ENCODE results near the gene ZCWPW2.

ZCWPW2 gene

GRCh38 chr3:28348629-28349468 lies at the start of gene ZCWPW2, which contains the start of gene AZI2:
ZCWPW2 (plus strand) TSS chr3:28348721; CDS start chr3:28413069, 64,348 bp downstream.
AZI2 (minus strand) TSS chr3:28348824; CDS start chr3:28340617, 8,207 bp downstream.
- DNase-seq: peak; percentile 84

GRCh38 chr3:28299705-28300104 lies 48.8 kb upstream of the ZCWPW2 start:
- no peak for DNase-seq

- no peak for DNase-seq
These were observed 48.1 kb upstream of the ZCWPW2 start for GRCh38 chr3:28300345-28300962.

GRCh38 chr3:28301688-28302087 lies 46.8 kb upstream of the ZCWPW2 start:
- no peak for DNase-seq

GRCh38 chr3:28308196-28308595 lies 40.3 kb upstream of the ZCWPW2 start:
- DNase-seq: no peak

- no peak for DNase-seq
These were observed 32.8 kb upstream of the ZCWPW2 start for GRCh38 chr3:28315711-28316110.

- DNase-seq: no peak
These were observed 32.3 kb upstream of the ZCWPW2 start for GRCh38 chr3:28316226-28316625.

- peak; percentile 18 for DNase-seq
These were observed 31.0 kb upstream of the ZCWPW2 start for GRCh38 chr3:28317438-28318022.

GRCh38 chr3:28320981-28321380 lies 27.5 kb upstream of the ZCWPW2 start:
- no peak for DNase-seq

GRCh38 chr3:28322464-28322863 lies 26.1 kb upstream of the ZCWPW2 start:
- DNase-seq: no peak

- no peak for DNase-seq
These were observed 22.0 kb upstream of the ZCWPW2 start for GRCh38 chr3:28326458-28326926.

GRCh38 chr3:28328188-28329151 lies 20.1 kb upstream of the ZCWPW2 start:
- peak; percentile 25 for DNase-seq

- no peak for DNase-seq
These were observed 14.0 kb upstream of the ZCWPW2 start for GRCh38 chr3:28334552-28334951.

- no peak for DNase-seq
These were observed 13.3 kb upstream of the ZCWPW2 start for GRCh38 chr3:28335246-28335645.

GRCh38 chr3:28337230-28337629 lies 11.3 kb upstream of the ZCWPW2 start:
- no peak for DNase-seq

- DNase-seq: no peak
These were observed 5.4 kb upstream of the ZCWPW2 start for GRCh38 chr3:28343144-28343543.

- DNase-seq: no peak
These were observed 2.8 kb upstream of the ZCWPW2 start for GRCh38 chr3:28345690-28346089.

- no peak for DNase-seq
These were observed 902 bp upstream of the ZCWPW2 start for GRCh38 chr3:28347374-28348264.

- no peak for DNase-seq
These were observed 274 bp upstream of the ZCWPW2 start for GRCh38 chr3:28348265-28348628.

- DNase-seq: no peak
These were observed 1.0 kb downstream of the ZCWPW2 start for GRCh38 chr3:28349469-28350000.

- no peak for DNase-seq
These were observed 27.9 kb downstream of the ZCWPW2 start for GRCh38 chr3:28376424-28376823.
